Left lobe of liver (tissue), 2 donors: ENCODE results near the gene PROX2. TPM values are rescaled to one million over a fixed set of nuclear protein-coding genes. Genes with fewer than 3 reads are reported as not detected.
A peak's percentile ranks its signal among the peaks of the same experiment; 100 is the strongest.

Source experiments
- ATAC-seq: fragments of 200-7000 bp; cut with Tn5 transposase; one replicate; pipeline ENCODE4 v1.9.1; 2020; ENCODE audit warnings: mild to moderate bottlenecking, moderate library complexity
- DNase-seq: peaks from one replicate; pipeline ENCODE4 v3.0.0-alpha.2; 2020; ENCODE audit warnings: low spot score
- total RNA-seq: library from RNA; stranded (reverse); gene quantifications from one replicate; pipeline ENCODE4 v1.2.1, GENCODE V29; 2021
- donor health status: DM: no; HTN: no; CAD: no; lungs with moderate emphysema.
- donor health status: DM: no; HTN: yes; CAD: no.

Gene PROX2
- total RNA-seq: not detected

GRCh38 chr14:74875941-74876913, at the start of gene PROX2:
TSS of gene PROX2 (minus strand) at chr14:74876145. CDS start at chr14:74863834, 12,311 bp downstream.
- no peak for ATAC-seq
- DNase-seq: no peak

- ATAC-seq (no peak), DNase-seq (no peak)
Observed at GRCh38 chr14:74924061-74924460, 48.1 kb upstream of the PROX2 start.

GRCh38 chr14:74922752-74923401, 46.9 kb upstream of the PROX2 start, which contains the start of gene RPS6KL1:
TSS of gene RPS6KL1 (minus strand) at chr14:74923260. CDS start at chr14:74921541, 1,719 bp downstream.
- DNase-seq (peak; percentile 85), ATAC-seq (peak; percentile 99)

- ATAC-seq (no peak), DNase-seq (no peak)
Observed at GRCh38 chr14:74921987-74922751, 46.2 kb upstream of the PROX2 start.

- ATAC-seq (no peak), DNase-seq (no peak)
Observed at GRCh38 chr14:74921053-74921620, 45.2 kb upstream of the PROX2 start.

GRCh38 chr14:74920281-74920680, 44.3 kb upstream of the PROX2 start:
- no peak for ATAC-seq
- no peak for DNase-seq

- ATAC-seq: no peak
Observed at GRCh38 chr14:74919421-74920165, 43.6 kb upstream of the PROX2 start.

GRCh38 chr14:74918380-74918779, 42.4 kb upstream of the PROX2 start:
- DNase-seq (no peak), ATAC-seq (no peak)

More at GRCh38 chr14:74919421-74920165, 43.6 kb upstream of the PROX2 start:
- DNase-seq: no peak

- DNase-seq (no peak), ATAC-seq (peak; percentile 23)
Observed at GRCh38 chr14:74917646-74918081, 41.7 kb upstream of the PROX2 start.

GRCh38 chr14:74917178-74917543, 41.2 kb upstream of the PROX2 start:
- ATAC-seq: no peak
- no peak for DNase-seq

GRCh38 chr14:74915826-74916225, 39.9 kb upstream of the PROX2 start:
- DNase-seq: no peak

GRCh38 chr14:74915426-74915825, 39.5 kb upstream of the PROX2 start:
- DNase-seq (no peak), ATAC-seq (no peak)

More at GRCh38 chr14:74915826-74916225, 39.9 kb upstream of the PROX2 start:
- ATAC-seq: no peak

GRCh38 chr14:74913986-74914573, 38.1 kb upstream of the PROX2 start:
- peak; percentile 70 for DNase-seq
- peak; percentile 91 for ATAC-seq

- DNase-seq: no peak
- ATAC-seq: peak; percentile 23
Observed at GRCh38 chr14:74913393-74913910, 37.5 kb upstream of the PROX2 start.

- DNase-seq: no peak
- no peak for ATAC-seq
Observed at GRCh38 chr14:74912801-74913200, 36.9 kb upstream of the PROX2 start.

- ATAC-seq (no peak), DNase-seq (no peak)
Observed at GRCh38 chr14:74912111-74912510, 36.2 kb upstream of the PROX2 start.

- ATAC-seq: no peak
- no peak for DNase-seq
Observed at GRCh38 chr14:74911704-74912103, 35.8 kb upstream of the PROX2 start.

- ATAC-seq (no peak), DNase-seq (no peak)
Observed at GRCh38 chr14:74911221-74911620, 35.3 kb upstream of the PROX2 start.

GRCh38 chr14:74910556-74910955, 34.6 kb upstream of the PROX2 start:
- no peak for ATAC-seq
- no peak for DNase-seq
